GM21825 (cell line): ENCODE data around the gene PHF2.

ENCODE experiments used
- ATAC-seq: cut with Tn5 transposase; IDR thresholded peaks from one replicate; pipeline ENCODE4 v1.9.1; 2021; ENCODE audit warnings: mild to moderate bottlenecking, moderate library complexity; ENCODE audit not compliant: unreplicated experiment

The PHF2 gene

DNA sequence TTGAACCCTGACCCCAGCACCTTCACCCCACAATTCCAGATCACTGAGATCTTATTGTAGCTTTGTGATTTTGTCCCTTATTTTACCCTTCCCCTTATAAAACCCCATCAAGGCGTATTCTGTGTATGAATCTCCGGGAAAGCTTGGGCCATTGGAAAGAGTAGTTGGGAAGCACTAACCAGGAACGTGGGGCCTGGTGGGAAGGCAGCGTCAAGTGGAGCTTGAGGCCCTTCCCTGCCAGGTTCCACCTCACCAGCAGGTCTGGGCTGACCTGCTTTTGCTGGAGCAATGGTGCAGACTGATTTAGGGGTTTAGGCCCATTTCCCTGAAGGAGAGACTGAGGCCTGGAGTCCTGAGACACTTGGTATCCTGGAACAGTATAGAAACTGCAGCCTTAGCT lies 9.3 kb downstream of the PHF2 start:
- ATAC-seq: no peak

DNA sequence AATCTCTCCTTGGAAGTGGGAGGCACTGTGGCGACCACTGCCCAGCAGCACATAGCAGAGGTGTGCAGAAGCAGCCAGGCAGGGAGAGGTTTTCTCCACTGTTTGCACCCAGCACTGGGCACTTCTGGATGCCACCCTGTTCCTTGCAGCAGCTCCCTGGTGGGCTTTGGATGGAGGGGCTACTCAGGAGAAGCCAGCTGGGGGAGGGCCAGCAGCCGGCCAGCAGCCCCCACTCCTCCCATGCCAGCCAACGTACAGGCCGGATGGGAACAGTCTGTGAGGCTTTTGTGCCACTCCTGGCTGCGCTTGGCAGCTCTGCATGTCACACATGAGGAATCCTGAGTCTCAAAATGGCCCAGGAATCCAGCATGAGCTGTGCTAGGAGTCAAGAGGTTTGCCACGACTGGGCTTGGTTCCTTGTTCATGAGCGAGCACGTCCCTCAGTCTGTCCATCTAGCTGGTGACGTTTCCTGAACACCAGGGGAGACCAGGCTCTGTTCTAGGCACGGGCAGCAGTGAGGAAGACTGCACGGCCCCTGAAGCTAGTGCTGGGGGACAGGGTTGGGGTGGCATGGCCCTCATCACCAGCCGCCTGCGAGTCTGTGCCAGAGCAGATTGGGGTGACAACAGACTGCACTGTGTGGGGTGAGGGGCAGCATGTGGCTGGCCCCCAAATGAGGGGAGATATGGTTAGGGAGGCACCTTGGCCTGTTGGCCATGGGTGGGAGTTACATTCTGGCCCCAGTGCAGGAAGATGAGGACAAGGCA lies 10.1 kb downstream of the PHF2 start:
- no peak for ATAC-seq

GRCh38 chr9:93587284-93587650 lies 10.9 kb downstream of the PHF2 start:
- no peak for ATAC-seq

DNA sequence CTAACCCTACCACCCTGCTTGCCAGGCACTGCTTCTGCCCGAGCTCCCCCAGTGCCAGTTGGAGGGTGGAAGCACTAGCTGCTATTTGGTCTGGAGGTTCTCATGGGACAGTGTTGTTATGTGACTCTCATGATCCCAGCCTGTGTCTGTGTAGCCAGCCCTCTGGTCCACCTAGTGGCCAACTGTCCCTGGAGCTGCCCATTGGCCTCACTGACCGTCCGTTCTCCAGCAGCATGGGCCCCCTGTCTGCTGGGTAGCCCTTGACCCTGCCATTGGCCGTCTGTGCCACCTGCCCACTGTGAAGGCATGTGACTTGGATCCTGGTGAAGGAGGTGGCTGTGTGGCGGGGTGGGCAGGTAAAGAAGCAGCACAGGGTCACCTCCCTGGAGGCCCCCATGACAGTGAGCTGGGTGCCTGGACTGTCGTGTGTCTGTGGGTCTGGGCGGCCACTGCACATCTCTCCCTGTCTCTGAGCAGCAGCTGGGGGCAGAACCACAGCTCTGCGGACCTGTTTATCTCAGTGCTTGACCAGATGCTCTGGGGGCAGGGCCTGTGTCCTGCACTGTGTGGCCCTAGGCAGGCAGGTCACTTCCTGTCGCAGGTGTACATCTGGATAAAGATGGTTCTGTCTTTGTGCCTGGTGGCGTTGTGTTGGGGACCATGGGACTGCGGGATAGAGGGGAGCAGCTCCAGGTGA lies 11.4 kb downstream of the PHF2 start:
- no peak for ATAC-seq

DNA sequence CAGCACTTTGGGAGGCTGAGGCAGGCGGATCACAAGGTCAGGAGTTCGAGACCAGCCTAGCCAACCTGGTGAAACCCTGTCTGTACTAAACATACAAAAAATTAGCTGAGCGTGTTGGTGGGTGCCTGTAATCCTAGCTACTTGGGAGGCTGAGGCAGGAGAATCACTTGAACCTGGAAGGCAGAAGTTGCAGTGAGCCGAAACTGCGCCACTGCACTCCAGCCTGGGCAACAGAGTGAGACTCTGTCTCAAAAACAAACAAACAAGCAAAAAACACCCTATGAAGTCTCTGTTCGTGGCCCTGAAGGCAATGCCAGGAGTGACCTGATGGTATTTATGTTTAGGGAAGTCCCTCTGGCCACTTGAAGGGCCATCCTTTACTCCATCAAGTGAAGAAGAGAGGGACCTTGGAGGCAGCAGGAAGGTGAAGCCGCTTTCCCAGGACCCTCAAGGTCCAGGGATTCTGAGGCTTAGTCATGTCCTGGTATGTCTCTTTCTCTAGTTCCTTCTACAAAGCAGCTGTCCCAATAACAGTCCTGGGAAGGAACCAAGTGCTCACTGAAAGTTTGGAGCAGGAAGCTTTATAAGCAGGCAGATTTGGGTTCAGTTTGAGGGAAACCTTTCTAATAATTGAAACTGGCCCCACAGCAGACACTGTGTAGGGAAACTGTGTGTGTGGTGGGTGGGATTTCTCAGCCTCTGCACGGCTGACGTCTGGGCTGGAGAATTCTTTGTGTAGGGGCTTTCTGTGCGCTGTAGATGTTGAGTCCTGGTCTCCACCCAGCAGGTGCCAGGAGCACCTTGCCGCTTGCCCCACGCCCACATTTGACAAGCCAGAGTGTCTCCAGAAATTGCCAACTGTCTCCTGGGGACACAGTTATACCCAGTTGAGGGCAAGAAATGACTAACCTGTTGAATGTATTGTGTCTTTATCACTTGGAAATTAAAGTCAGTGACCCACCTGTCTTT lies 12.5 kb downstream of the PHF2 start:
- no peak for ATAC-seq

DNA sequence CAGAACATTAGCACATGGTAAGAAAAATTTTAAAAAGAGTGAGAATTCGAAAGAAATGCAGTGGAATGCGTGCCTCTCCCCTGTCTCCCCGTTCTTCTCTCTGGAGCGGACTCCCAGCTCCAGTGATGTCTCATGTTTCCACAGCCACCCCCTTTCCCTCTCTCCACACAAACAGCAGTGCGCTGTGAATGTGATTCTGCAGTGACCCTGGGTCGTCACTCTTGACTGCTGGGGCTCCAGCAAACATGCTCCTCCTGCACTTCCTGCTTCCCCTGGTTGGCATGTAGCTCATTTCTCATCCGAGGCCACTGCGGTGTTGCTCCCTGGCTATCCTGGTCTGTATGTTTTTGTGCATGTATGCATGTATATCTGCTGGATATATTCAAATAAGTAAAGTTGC lies 13.3 kb downstream of the PHF2 start:
- ATAC-seq: no peak

DNA sequence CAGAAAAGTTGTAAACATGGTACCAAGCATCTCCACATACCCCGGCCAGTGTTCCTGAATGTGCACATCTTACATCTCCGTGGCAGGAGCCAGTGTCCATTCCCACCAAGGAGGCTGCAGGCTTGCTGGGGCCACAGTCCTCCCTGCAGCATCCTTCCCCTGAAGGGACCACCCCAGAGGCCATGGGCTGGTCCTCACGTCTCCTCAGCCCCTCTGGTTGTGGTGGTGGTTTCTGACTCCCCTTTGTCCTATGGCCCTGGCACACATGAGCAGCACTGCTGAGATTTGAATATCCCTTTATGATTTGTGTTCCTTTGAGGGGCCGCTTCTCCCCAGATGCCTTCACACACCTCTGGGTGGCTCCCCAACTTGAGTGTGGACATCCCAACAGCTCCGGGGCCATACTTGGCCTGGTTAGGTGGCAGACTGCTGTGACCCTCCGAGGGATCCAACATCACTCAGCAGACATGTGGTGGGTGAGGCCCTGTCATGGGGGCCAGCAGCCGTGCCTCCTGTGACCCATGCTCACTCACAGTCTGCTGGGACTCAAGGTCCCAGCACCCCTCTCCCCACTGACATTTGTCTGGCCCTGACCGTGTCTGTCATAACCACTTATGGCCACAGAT lies 14.3 kb downstream of the PHF2 start:
- ATAC-seq: no peak

GRCh38 chr9:93591301-93592007 lies 15.1 kb downstream of the PHF2 start:
- ATAC-seq: no peak

GRCh38 chr9:93592008-93592642 lies 15.7 kb downstream of the PHF2 start:
- ATAC-seq: no peak

GRCh38 chr9:93592643-93593021 lies 16.2 kb downstream of the PHF2 start:
- ATAC-seq: no peak

DNA sequence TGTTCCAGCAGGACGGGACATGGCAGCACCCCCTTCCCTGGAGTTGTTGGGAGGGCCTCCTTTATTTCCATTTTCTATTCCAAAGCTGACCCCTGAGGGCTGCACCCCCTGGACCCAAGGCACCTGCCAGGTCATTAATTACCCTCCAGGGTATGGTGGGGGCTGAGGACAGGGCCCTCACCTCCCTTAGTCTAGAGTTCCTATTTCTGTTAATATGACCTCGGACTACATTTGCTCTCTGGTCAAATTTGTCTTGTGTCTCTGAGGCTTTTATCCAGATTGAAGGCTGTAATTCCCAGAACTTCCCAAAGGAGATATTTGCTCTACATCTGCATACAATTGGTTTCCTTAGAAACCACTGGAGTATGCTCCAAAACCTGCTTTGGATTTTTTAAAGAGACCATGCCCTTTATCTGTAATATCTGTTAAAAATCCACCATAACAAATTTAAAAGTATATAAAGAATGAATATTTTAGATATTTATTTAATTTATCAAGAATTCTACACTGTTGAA lies 16.8 kb downstream of the PHF2 start:
- no peak for ATAC-seq

GRCh38 chr9:93594041-93594756 lies 17.8 kb downstream of the PHF2 start:
- ATAC-seq: no peak

- ATAC-seq: no peak
Measured at GRCh38 chr9:93595461-93595860, 19.1 kb downstream of the PHF2 start.

DNA sequence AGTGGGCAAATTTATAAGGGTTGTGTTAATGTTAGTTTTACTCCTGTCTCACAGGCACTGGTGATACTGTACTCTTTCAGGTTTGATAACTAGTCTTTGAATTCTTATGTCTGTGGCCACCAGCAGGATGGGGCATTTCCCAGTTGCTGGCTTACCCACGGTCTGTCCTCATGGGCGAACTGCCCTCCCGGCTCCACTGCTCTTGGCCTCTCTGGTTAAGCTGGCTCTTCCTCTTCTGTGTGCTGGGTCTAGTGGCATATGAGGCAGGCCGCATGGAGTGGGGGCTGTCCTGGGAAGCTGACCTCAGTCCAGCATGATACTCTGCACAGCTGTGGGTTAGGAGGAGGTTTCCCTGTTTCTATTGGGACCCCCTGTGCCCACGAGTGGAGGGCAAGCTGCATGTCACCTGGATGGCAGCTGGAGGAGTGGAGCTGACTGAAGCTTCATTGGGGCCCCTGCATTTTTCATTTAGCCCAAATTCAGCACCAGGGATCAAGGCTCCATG lies 19.5 kb downstream of the PHF2 start:
- ATAC-seq: no peak

- ATAC-seq: no peak
Measured at GRCh38 chr9:93596399-93596798, 20.0 kb downstream of the PHF2 start.

DNA sequence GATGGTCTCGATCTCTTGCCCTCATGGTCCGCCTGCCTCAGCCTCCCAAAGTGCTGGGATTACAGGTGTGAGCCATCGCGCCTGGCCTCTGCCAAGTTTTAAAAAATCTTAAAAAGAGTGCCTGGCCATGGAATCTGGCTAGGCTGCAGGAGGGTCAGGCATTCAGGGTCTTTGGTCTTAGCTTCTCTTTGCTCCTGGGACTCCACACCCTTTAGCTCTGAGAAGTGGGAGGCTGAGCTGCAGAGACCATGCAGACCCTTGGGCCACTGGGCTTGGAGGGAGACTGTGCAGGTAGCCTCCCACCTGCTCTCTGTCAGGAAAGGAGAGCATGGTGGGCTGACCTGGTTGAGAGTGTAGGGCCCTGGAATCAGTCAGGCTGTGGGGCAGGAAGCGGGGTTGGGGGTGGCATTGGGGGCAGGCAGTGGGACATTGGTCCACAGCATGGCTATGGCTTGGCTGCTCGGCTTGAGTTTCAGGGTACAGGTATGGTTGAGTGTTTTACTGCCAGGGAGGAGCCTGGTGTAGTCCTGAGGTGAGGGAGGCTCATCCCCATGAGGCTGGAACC lies 20.8 kb downstream of the PHF2 start:
- no peak for ATAC-seq

GRCh38 chr9:93597871-93598646 lies 21.7 kb downstream of the PHF2 start:
- no peak for ATAC-seq
